PFSK-1 (cell line): ENCODE data around the gene SELENON.

ENCODE experiments used
- POLR2AphosphoS5 ChIP-seq: IDR thresholded peaks from 2 replicates; pipeline ENCODE4 v1.6.1; 2012; ENCODE audit warnings: low read depth, mild to moderate bottlenecking, control low read depth, low read length, moderate library complexity
- SIN3A ChIP-seq: IDR thresholded peaks from 2 replicates; pipeline ENCODE4 v1.6.1; 2012; ENCODE audit warnings: mild to moderate bottlenecking, low read length, moderate library complexity, borderline replicate concordance; ENCODE audit not compliant: insufficient read depth
- TAF1 ChIP-seq: IDR thresholded peaks from 2 replicates; pipeline ENCODE4 v1.6.1; 2012; ENCODE audit warnings: low read length, control low read depth, borderline replicate concordance; ENCODE audit not compliant: insufficient read depth

DNA sequence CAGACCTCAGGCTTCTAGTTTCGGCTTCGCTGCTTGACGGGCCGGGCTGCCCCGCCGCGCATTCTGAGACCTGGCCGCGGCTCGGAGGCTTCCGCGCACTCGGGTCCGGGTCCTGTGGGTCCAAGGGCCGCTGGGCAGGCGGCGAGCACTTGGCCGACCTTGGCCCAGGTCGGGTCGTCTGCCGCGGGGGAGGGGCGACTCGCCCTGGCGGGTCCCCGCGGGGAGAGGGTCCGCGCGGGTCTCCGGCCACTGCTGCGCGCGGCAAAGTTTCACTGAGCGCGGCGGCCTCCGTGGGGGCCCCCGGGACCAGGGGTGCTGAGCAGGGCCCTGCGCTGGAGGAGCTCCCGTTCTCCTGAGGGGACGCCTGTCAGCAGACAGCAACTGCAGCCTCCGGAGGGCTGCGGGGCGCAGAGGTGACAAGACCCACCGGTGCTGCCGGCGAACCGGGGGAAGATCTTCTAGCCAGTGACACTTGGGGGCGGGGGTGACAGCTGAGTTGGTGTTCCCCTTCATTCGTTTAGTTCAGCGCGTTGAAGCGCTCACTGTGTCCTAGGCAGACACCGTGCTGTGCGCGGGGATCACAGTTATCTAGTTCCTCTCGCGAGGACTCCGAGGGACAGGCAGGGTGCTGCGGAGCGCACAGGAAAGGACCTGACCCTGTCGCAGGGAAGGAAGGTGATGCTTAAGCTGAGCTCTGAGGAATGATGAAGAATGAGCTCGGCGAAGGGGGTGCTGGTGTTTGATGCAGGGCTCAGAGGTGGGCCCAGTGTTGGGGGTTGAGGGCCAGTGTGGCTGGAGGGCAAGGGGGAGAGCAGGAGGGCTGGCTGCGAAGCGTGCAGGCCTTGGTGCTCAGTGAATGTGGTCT is 20.5 kb downstream of the SELENON start:
- TF ChIP-seq POLR2AphosphoS5 (no peak), TAF1 (no peak), SIN3A (no peak)
